H1 (cell line): ENCODE measurements around the gene PREX1. TPM values are rescaled to one million over a fixed set of nuclear protein-coding genes. Genes with fewer than 3 reads are reported as not detected.

Experiments used
- CTCF ChIA-PET: fragments of 300-600 bp; sonication (Branson Sonifier 250); formaldehyde crosslinking; loops from one replicate; lab custom pipeline; 2021; ENCODE audit not compliant: partially characterized antibody; lab: Charles Lee
- POLR2A ChIA-PET: fragments of 300-600 bp; sonication (Branson Sonifier 250); formaldehyde crosslinking; loops from one replicate; lab custom pipeline; 2021; ENCODE audit warnings: inconsistent platforms; ENCODE audit not compliant: partially characterized antibody; lab: Charles Lee
- DNase-seq, 2 experiments: peaks; one replicate each; pipeline versions ENCODE4 v3.0.0 to v3.0.0-alpha.2; 2010 to 2022; ENCODE audit warnings: low spot score in 2 of 2, low read depth in 1 of 2, mixed read lengths in 1 of 2
- FAIRE-seq: peaks from 2 replicates; lab custom pipeline; 2011; peaks lifted over from hg19 to GRCh38; lab: Jason Lieb, UNC
- H2AFZ ChIP-seq: 2 replicates; pipeline ENCODE4 v1.8.1; 2012; ENCODE audit warnings: low read length, inconsistent platforms
- H2AK5ac ChIP-seq: 2 replicates; pipeline ENCODE4 v1.6.1; 2013; ENCODE audit warnings: low read depth, low read length
- H2BK120ac ChIP-seq: replicated peaks from 2 replicates; pipeline ENCODE3; 2013; ENCODE audit warnings: low read depth, low read length, inconsistent platforms
- H2BK12ac ChIP-seq: 2 replicates; pipeline ENCODE4 v1.6.1; 2013; ENCODE audit warnings: low read depth, low read length
- H2BK15ac ChIP-seq: 2 replicates; pipeline ENCODE4 v1.6.1; 2013; ENCODE audit warnings: low read length
- H2BK20ac ChIP-seq: 2 replicates; pipeline ENCODE4 v1.6.1; 2013; ENCODE audit warnings: low read length
- H2BK5ac ChIP-seq: 2 replicates; pipeline ENCODE4 v1.6.1; 2013; ENCODE audit warnings: low read depth, low read length
- H3K14ac ChIP-seq: 2 replicates; pipeline ENCODE4 v1.6.1; 2013; ENCODE audit warnings: inconsistent platforms; ENCODE audit not compliant: insufficient read length
- H3K18ac ChIP-seq: 2 replicates; pipeline ENCODE4 v1.6.1; 2013; ENCODE audit warnings: low read length; ENCODE audit errors: extremely low read depth
- H3K23ac ChIP-seq: 2 replicates; pipeline ENCODE4 v1.6.1; 2013; ENCODE audit warnings: inconsistent platforms; ENCODE audit not compliant: insufficient read length
- H3K23me2 ChIP-seq: 2 replicates; pipeline ENCODE4 v1.6.1; 2013; ENCODE audit warnings: low read depth, low read length
- H3K27ac ChIP-seq: 2 replicates; pipeline ENCODE4 v1.6.1; 2011; ENCODE audit warnings: low read depth, low read length, inconsistent platforms
- H3K27me3 ChIP-seq, 4 experiments: replicated peaks in 1 of 4; 1 replicate in 1 of 4; 2 replicates in 3 of 4; pipeline versions ENCODE4 v1.6.1 to v1.8.1; 2011 to 2013; ENCODE audit warnings: low read length in 3 of 4, mild to moderate bottlenecking in 3 of 4, inconsistent platforms in 2 of 4, mixed read lengths in 2 of 4, moderate library complexity in 1 of 4; ENCODE audit not compliant: control insufficient read depth in 3 of 4, insufficient read depth in 3 of 4; ENCODE audit errors: extremely low read depth in 1 of 4
- H3K36me3 ChIP-seq, 4 experiments: 2 replicates each; pipeline versions ENCODE4 v1.6.1 to v1.8.1; 2011 to 2013; ENCODE audit warnings: mild to moderate bottlenecking in 4 of 4, low read length in 3 of 4, moderate library complexity in 2 of 4, control low read depth in 1 of 4, inconsistent platforms in 1 of 4; ENCODE audit not compliant: insufficient read depth in 4 of 4, control insufficient read depth in 2 of 4
- H3K4ac ChIP-seq: replicated peaks from 2 replicates; pipeline ENCODE3; 2013; ENCODE audit warnings: low read length, low read depth, mixed read lengths, inconsistent platforms; ENCODE audit not compliant: insufficient read length
- H3K4me1 ChIP-seq, 4 experiments: replicated peaks in 1 of 4; 1 replicate in 1 of 4; 2 replicates in 3 of 4; pipeline versions ENCODE4 v1.6.1 to v1.8.1; 2011 to 2013; ENCODE audit warnings: low read length in 3 of 4, inconsistent platforms in 2 of 4, mixed read lengths in 1 of 4; ENCODE audit not compliant: insufficient read depth in 4 of 4, control insufficient read depth in 3 of 4
- H3K4me2 ChIP-seq, 2 experiments: 2 replicates each; pipeline versions ENCODE4 v1.6.1 to v1.8.1; 2011 to 2013; ENCODE audit warnings: low read depth in 2 of 2, low read length in 2 of 2, control low read depth in 1 of 2, inconsistent platforms in 1 of 2, mild to moderate bottlenecking in 1 of 2; ENCODE audit not compliant: insufficient read depth in 1 of 2
- H3K4me3 ChIP-seq, 4 experiments: fragments of 200-600, 300-600 bp in 1 of 4; sonication (generic), shearing (Covaris generic), sonication (Bioruptor Twin) in 1 of 4; 2 replicates each; pipeline versions ENCODE4 v1.5.1 to v1.8.1; 2011 to 2016; ENCODE audit warnings: low read length in 4 of 4, low read depth in 3 of 4, control low read depth in 2 of 4, inconsistent platforms in 2 of 4, mild to moderate bottlenecking in 2 of 4, mixed read lengths in 1 of 4, moderate library complexity in 1 of 4; ENCODE audit not compliant: insufficient read depth in 2 of 4; ENCODE audit errors: extremely low read depth in 1 of 4
- H3K56ac ChIP-seq: replicated peaks from 2 replicates; pipeline ENCODE3; 2013; ENCODE audit warnings: low read depth, mild to moderate bottlenecking, mixed read lengths, low read length, inconsistent platforms; ENCODE audit not compliant: insufficient read length
- H3K79me1 ChIP-seq: 2 replicates; pipeline ENCODE4 v1.6.1; 2013; ENCODE audit warnings: low read depth, low read length, control low read depth
- H3K79me2 ChIP-seq, 2 experiments: 2 replicates each; pipeline versions ENCODE4 v1.6.1 to v1.8.1; 2012 to 2013; ENCODE audit warnings: low read length in 2 of 2, mild to moderate bottlenecking in 2 of 2, inconsistent platforms in 1 of 2; ENCODE audit not compliant: insufficient read depth in 2 of 2, control insufficient read depth in 1 of 2
- H3K9ac ChIP-seq, 4 experiments: replicated peaks in 1 of 4; 1 replicate in 1 of 4; 2 replicates in 3 of 4; pipeline versions ENCODE4 v1.6.1 to v1.8.1; 2011 to 2013; ENCODE audit warnings: low read depth in 3 of 4, low read length in 3 of 4, control low read depth in 2 of 4, mild to moderate bottlenecking in 2 of 4, moderate library complexity in 2 of 4, inconsistent platforms in 1 of 4; ENCODE audit errors: extremely low read depth in 1 of 4
- H3K9me3 ChIP-seq, 2 experiments: 2 replicates each; pipeline versions ENCODE4 v1.6.1 to v1.8.1; 2012 to 2013; ENCODE audit warnings: mild to moderate bottlenecking in 2 of 2, moderate library complexity in 2 of 2, control low read depth in 1 of 2, inconsistent platforms in 1 of 2, low read depth in 1 of 2, low read length in 1 of 2, mixed read lengths in 1 of 2; ENCODE audit not compliant: insufficient read depth in 2 of 2
- H4K20me1 ChIP-seq, 2 experiments: replicated peaks in 1 of 2; 2 replicates each; pipeline versions ENCODE3 to v1.8.1; 2011 to 2013; ENCODE audit warnings: inconsistent platforms in 2 of 2, low read length in 2 of 2, mild to moderate bottlenecking in 1 of 2; ENCODE audit not compliant: insufficient read depth in 2 of 2, control insufficient read depth in 1 of 2
- H4K5ac ChIP-seq: 2 replicates; pipeline ENCODE4 v1.6.1; 2013; ENCODE audit warnings: low read length, low read depth, mixed read lengths, inconsistent platforms; ENCODE audit not compliant: insufficient read length
- H4K8ac ChIP-seq: 2 replicates; pipeline ENCODE4 v1.8.0; 2013; ENCODE audit warnings: mild to moderate bottlenecking, moderate library complexity, low read length, inconsistent platforms; ENCODE audit not compliant: insufficient read depth; ENCODE audit errors: extremely low read depth
- H4K91ac ChIP-seq: replicated peaks from 2 replicates; pipeline ENCODE3; 2013; ENCODE audit warnings: low read length, mixed read lengths, inconsistent platforms; ENCODE audit not compliant: insufficient read length
- BRCA1 ChIP-seq: IDR thresholded peaks from 2 replicates; pipeline ENCODE4 v1.6.1; 2012; ENCODE audit warnings: low read depth, low read length, improper control_type of control experiment
- CHD2 ChIP-seq: IDR thresholded peaks from 2 replicates; pipeline ENCODE4 v1.6.1; 2012; ENCODE audit warnings: low read length, improper control_type of control experiment
- CREB1 ChIP-seq: IDR thresholded peaks from 2 replicates; pipeline ENCODE4 v1.6.1; 2012; ENCODE audit warnings: inconsistent platforms
- EZH2 ChIP-seq: fragments of 200-600 bp; sonication (generic); IDR thresholded peaks from 2 replicates; pipeline ENCODE4 v1.7.1; 2012; ENCODE audit warnings: low read depth, mild to moderate bottlenecking, moderate library complexity, low read length, inconsistent platforms; ENCODE audit not compliant: severe bottlenecking
- HDAC2 ChIP-seq, 2 experiments: fragments of 300-600 bp in 1 of 2; sonication (generic) in 1 of 2; IDR thresholded peaks; 2 replicates each; pipeline ENCODE4 v1.6.1; 2011 to 2012; ENCODE audit warnings: low read depth in 2 of 2, low read length in 2 of 2, mild to moderate bottlenecking in 2 of 2, moderate library complexity in 2 of 2, borderline replicate concordance in 1 of 2, inconsistent platforms in 1 of 2
- POLR2A ChIP-seq, 2 experiments: IDR thresholded peaks; 1 replicate in 1 of 2; 2 replicates in 1 of 2; pipeline ENCODE4 v1.6.1; 2011; ENCODE audit warnings: low read depth in 2 of 2, low read length in 2 of 2, mild to moderate bottlenecking in 2 of 2; ENCODE audit errors: control extremely low read depth in 1 of 2
- POLR2AphosphoS5 ChIP-seq: IDR thresholded peaks from 2 replicates; pipeline ENCODE4 v1.6.1; 2011; ENCODE audit warnings: low read depth, low read length
- RNF2 ChIP-seq: fragments of 200-900, 300-1000 bp; sonication (generic); IDR thresholded peaks from 2 replicates; pipeline ENCODE4 v1.7.1; 2016; ENCODE audit warnings: borderline replicate concordance, low read depth, mild to moderate bottlenecking, antibody characterized with exemption, low read length; ENCODE audit not compliant: poor library complexity, severe bottlenecking; ENCODE audit errors: missing control alignments
- SIRT6 ChIP-seq: IDR thresholded peaks from one replicate; pipeline ENCODE4 v1.7.1; 2012; ENCODE audit warnings: low read length, inconsistent platforms
- TAF7 ChIP-seq: optimal IDR thresholded peaks from 2 replicates; pipeline ENCODE3; 2011; ENCODE audit warnings: low read depth, mild to moderate bottlenecking, inconsistent platforms, low read length, moderate library complexity, borderline replicate concordance
- WGBS, 2 experiments: shearing (Covaris generic) in 1 of 2; methylation state at CpG; one replicate each; pipeline versions ENCODE4 v1.1.6 to v1.1.7; 2013 to 2015; ENCODE audit warnings: low lambda C conversion rate in 2 of 2, mixed read lengths in 2 of 2, inconsistent platforms in 1 of 2, low coverage in 1 of 2, missing lambda C conversion rate in 1 of 2; ENCODE audit not compliant: insufficient replicate concordance in 2 of 2, insufficient coverage in 1 of 2, insufficient read length in 1 of 2; ENCODE audit errors: extremely low coverage in 1 of 2, missing lambda C conversion rate in 1 of 2; 5-methylcytosine and 5-hydroxymethylcytosine counted together
- polyA plus RNA-seq, 7 experiments: library from polyadenylated mRNA; depleted of rRNA in 3 of 7; stranded (reverse) in 5 of 7; unstranded in 2 of 7; fragments of >200 nt in 5 of 7; fragments of 200-250 nt in 2 of 7; gene quantifications; 1 replicate in 5 of 7; 2 replicates in 1 of 7; 4 replicates in 1 of 7; pipeline versions ENCODE4 v1.2.1 to v1.2.3, GENCODE V29; 2011 to 2013; ENCODE audit warnings: missing spikeins in 2 of 7, mixed read lengths in 2 of 7
- total RNA-seq: library from RNA; stranded (reverse); fragmentation: NEBNext Ultra II Directional; extraction: Animal tissue kit (Norgen Biotek cat#: 25700); gene quantifications from 2 replicates; pipeline ENCODE4 v1.2.1, GENCODE V29; 2021
- TF ChIP-seq, protein P1 (sequence below): IDR thresholded peaks from 2 replicates; pipeline ENCODE4 v1.6.1; 2012; ENCODE audit warnings: low read length, inconsistent platforms
- TF ChIP-seq, protein P2 (sequence below): IDR thresholded peaks from 2 replicates; pipeline ENCODE4 v1.6.1; 2012; ENCODE audit warnings: inconsistent platforms

PREX1 gene
- total and polyA plus RNA-seq, 2 of the 8 experiments (the other 6 are each of a cell fraction or from before 2014, with no cell fraction given), result 10.7 to 12.8 TPM

DNA sequence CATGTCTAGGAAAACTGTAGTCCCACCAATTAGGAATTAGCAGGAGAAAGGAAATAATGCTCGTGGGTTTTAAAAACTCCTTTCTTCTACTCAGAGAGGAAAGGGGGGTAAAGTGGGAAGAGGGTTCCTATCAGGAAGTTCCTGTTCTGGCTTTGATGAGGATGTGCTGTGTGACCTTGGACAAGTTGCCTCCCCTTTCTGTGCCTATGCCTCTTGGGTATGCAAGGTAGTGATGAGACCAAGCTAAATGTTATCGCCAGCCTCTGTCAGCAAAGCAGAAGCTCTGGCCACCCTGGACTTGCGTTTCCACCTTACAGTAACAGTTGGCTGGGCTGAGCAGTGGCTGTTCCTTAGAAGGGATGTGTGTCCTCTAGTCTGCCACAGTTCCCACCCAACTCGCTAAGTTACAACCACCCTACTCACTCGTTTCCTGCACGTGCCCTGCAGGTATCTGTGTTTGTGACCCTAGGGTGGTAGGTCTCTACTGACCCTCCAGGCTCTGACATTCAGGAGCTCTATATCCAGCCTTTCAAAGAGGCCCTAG, 110.0 kb downstream of the PREX1 start:
- H3K4ac ChIP-seq, result no peak overlapping the region
- ChIA-PET CTCF (interaction anchor here (0.6 to 4.5 kb wide), 5 partner anchors 11 to 60 kb away, joined by 3 to 15 read pairs (median 4); no protein-coding TSS in a partner anchor), POLR2A (no interaction called here)
- no peaks in the 10 kb centered on the region for H3K9me3 ChIP-seq
- no peaks in the 10 kb centered on the region for H3K79me2 ChIP-seq
- no peaks in the 10 kb centered on the region for H3K36me3 ChIP-seq
- no peak overlapping the region for H3K9ac ChIP-seq
- H3K79me1 ChIP-seq, result no peaks in the 10 kb centered on the region; the same call in 1 of the 2 replicates
- H4K5ac ChIP-seq, result no peak overlapping the region
- no peak overlapping the region for H3K14ac ChIP-seq
- H2BK12ac ChIP-seq, result no peak overlapping the region
- no peak overlapping the region for H3K4me2 ChIP-seq
- H3K56ac ChIP-seq, result no peak overlapping the region
- H3K27me3 ChIP-seq, result no peaks in the 10 kb centered on the region
- FAIRE-seq (no peak), DNase-seq (no peak)
- H3K27ac ChIP-seq, result no peak overlapping the region
- H4K8ac ChIP-seq, result no peak overlapping the region
- no peak overlapping the region for H3K23ac ChIP-seq
- no peaks in the 10 kb centered on the region for H3K23me2 ChIP-seq
- H3K4me3 ChIP-seq, result no peak overlapping the region
- no peak overlapping the region for H4K91ac ChIP-seq
- 78% methylated on average over 6 of the region's 6 CpGs; no CpG with 5 or more reads in 1 of the 2 experiments for WGBS, 2 experiments
- peaks cover 0 to 3% (median 1%) of the 10 kb centered on the region in 4 experiments; a peak in 1 of 7 replicates for H3K4me1 ChIP-seq
- no peak overlapping the region for H2AK5ac ChIP-seq
- H2BK15ac ChIP-seq, result no peak overlapping the region
- no peaks in the 10 kb centered on the region for H4K20me1 ChIP-seq
- no peak overlapping the region for H2AFZ ChIP-seq
- no peak overlapping the region for H2BK20ac ChIP-seq
- H2BK120ac ChIP-seq, result no peak overlapping the region
- H3K18ac ChIP-seq, result no peak overlapping the region
- H2BK5ac ChIP-seq, result no peak overlapping the region
- TF ChIP-seq TAF7 (no peak), POLR2A (IDR thresholded peaks at IDR 0.05; ENCODE audit: control extremely low read depth in 1 of 2, low read depth in 2 of 2, low read length in 2 of 2) (no peak), BRCA1 (no peak), POLR2AphosphoS5 (no peak), HDAC2 (IDR thresholded peaks at IDR 0.05; ENCODE audit: borderline replicate concordance in 1 of 2, low read depth in 2 of 2, low read length in 2 of 2) (no peak), RNF2 (no peak), CREB1 (no peak), SIRT6 (no peak), EZH2 (no peak), CHD2 (no peak)
- TF ChIP-seq, protein P1, sequence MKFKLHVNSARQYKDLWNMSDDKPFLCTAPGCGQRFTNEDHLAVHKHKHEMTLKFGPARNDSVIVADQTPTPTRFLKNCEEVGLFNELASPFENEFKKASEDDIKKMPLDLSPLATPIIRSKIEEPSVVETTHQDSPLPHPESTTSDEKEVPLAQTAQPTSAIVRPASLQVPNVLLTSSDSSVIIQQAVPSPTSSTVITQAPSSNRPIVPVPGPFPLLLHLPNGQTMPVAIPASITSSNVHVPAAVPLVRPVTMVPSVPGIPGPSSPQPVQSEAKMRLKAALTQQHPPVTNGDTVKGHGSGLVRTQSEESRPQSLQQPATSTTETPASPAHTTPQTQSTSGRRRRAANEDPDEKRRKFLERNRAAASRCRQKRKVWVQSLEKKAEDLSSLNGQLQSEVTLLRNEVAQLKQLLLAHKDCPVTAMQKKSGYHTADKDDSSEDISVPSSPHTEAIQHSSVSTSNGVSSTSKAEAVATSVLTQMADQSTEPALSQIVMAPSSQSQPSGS, result no peak
- TF ChIP-seq, protein P2, sequence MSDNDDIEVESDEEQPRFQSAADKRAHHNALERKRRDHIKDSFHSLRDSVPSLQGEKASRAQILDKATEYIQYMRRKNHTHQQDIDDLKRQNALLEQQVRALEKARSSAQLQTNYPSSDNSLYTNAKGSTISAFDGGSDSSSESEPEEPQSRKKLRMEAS, result no peak
